H1 (cell line): ENCODE measurements around the gene CNTN5. TPM values are rescaled to one million over a fixed set of nuclear protein-coding genes. Genes with fewer than 3 reads are reported as not detected.

Source experiments
- CTCF ChIA-PET: fragments of 300-600 bp; sonication (Branson Sonifier 250); formaldehyde crosslinking; loops from one replicate; lab custom pipeline; 2021; ENCODE audit not compliant: partially characterized antibody; lab: Charles Lee
- POLR2A ChIA-PET: fragments of 300-600 bp; sonication (Branson Sonifier 250); formaldehyde crosslinking; loops from one replicate; lab custom pipeline; 2021; ENCODE audit warnings: inconsistent platforms; ENCODE audit not compliant: partially characterized antibody; lab: Charles Lee
- DNase-seq, 2 experiments: peaks; one replicate each; pipeline versions ENCODE4 v3.0.0 to v3.0.0-alpha.2; 2010 to 2022; ENCODE audit warnings: low spot score in 2 of 2, low read depth in 1 of 2, mixed read lengths in 1 of 2
- FAIRE-seq: peaks from 2 replicates; lab custom pipeline; 2011; peaks lifted over from hg19 to GRCh38; lab: Jason Lieb, UNC
- H2AFZ ChIP-seq: 2 replicates; pipeline ENCODE4 v1.8.1; 2012; ENCODE audit warnings: low read length, inconsistent platforms
- H2AK5ac ChIP-seq: 2 replicates; pipeline ENCODE4 v1.6.1; 2013; ENCODE audit warnings: low read depth, low read length
- H2BK120ac ChIP-seq: replicated peaks from 2 replicates; pipeline ENCODE3; 2013; ENCODE audit warnings: low read depth, low read length, inconsistent platforms
- H2BK12ac ChIP-seq: 2 replicates; pipeline ENCODE4 v1.6.1; 2013; ENCODE audit warnings: low read depth, low read length
- H2BK15ac ChIP-seq: 2 replicates; pipeline ENCODE4 v1.6.1; 2013; ENCODE audit warnings: low read length
- H2BK20ac ChIP-seq: 2 replicates; pipeline ENCODE4 v1.6.1; 2013; ENCODE audit warnings: low read length
- H2BK5ac ChIP-seq: 2 replicates; pipeline ENCODE4 v1.6.1; 2013; ENCODE audit warnings: low read depth, low read length
- H3K14ac ChIP-seq: 2 replicates; pipeline ENCODE4 v1.6.1; 2013; ENCODE audit warnings: inconsistent platforms; ENCODE audit not compliant: insufficient read length
- H3K18ac ChIP-seq: 2 replicates; pipeline ENCODE4 v1.6.1; 2013; ENCODE audit warnings: low read length; ENCODE audit errors: extremely low read depth
- H3K23ac ChIP-seq: 2 replicates; pipeline ENCODE4 v1.6.1; 2013; ENCODE audit warnings: inconsistent platforms; ENCODE audit not compliant: insufficient read length
- H3K23me2 ChIP-seq: 2 replicates; pipeline ENCODE4 v1.6.1; 2013; ENCODE audit warnings: low read depth, low read length
- H3K27ac ChIP-seq: 2 replicates; pipeline ENCODE4 v1.6.1; 2011; ENCODE audit warnings: low read depth, low read length, inconsistent platforms
- H3K27me3 ChIP-seq, 4 experiments: replicated peaks in 1 of 4; 1 replicate in 1 of 4; 2 replicates in 3 of 4; pipeline versions ENCODE4 v1.6.1 to v1.8.1; 2011 to 2013; ENCODE audit warnings: low read length in 3 of 4, mild to moderate bottlenecking in 3 of 4, inconsistent platforms in 2 of 4, mixed read lengths in 2 of 4, moderate library complexity in 1 of 4; ENCODE audit not compliant: control insufficient read depth in 3 of 4, insufficient read depth in 3 of 4; ENCODE audit errors: extremely low read depth in 1 of 4
- H3K36me3 ChIP-seq, 4 experiments: 2 replicates each; pipeline versions ENCODE4 v1.6.1 to v1.8.1; 2011 to 2013; ENCODE audit warnings: mild to moderate bottlenecking in 4 of 4, low read length in 3 of 4, moderate library complexity in 2 of 4, control low read depth in 1 of 4, inconsistent platforms in 1 of 4; ENCODE audit not compliant: insufficient read depth in 4 of 4, control insufficient read depth in 2 of 4
- H3K4ac ChIP-seq: replicated peaks from 2 replicates; pipeline ENCODE3; 2013; ENCODE audit warnings: low read length, low read depth, mixed read lengths, inconsistent platforms; ENCODE audit not compliant: insufficient read length
- H3K4me1 ChIP-seq, 4 experiments: replicated peaks in 1 of 4; 1 replicate in 1 of 4; 2 replicates in 3 of 4; pipeline versions ENCODE4 v1.6.1 to v1.8.1; 2011 to 2013; ENCODE audit warnings: low read length in 3 of 4, inconsistent platforms in 2 of 4, mixed read lengths in 1 of 4; ENCODE audit not compliant: insufficient read depth in 4 of 4, control insufficient read depth in 3 of 4
- H3K4me2 ChIP-seq, 2 experiments: 2 replicates each; pipeline versions ENCODE4 v1.6.1 to v1.8.1; 2011 to 2013; ENCODE audit warnings: low read depth in 2 of 2, low read length in 2 of 2, control low read depth in 1 of 2, inconsistent platforms in 1 of 2, mild to moderate bottlenecking in 1 of 2; ENCODE audit not compliant: insufficient read depth in 1 of 2
- H3K4me3 ChIP-seq, 4 experiments: fragments of 200-600, 300-600 bp in 1 of 4; sonication (generic), shearing (Covaris generic), sonication (Bioruptor Twin) in 1 of 4; 2 replicates each; pipeline versions ENCODE4 v1.5.1 to v1.8.1; 2011 to 2016; ENCODE audit warnings: low read length in 4 of 4, low read depth in 3 of 4, control low read depth in 2 of 4, inconsistent platforms in 2 of 4, mild to moderate bottlenecking in 2 of 4, mixed read lengths in 1 of 4, moderate library complexity in 1 of 4; ENCODE audit not compliant: insufficient read depth in 2 of 4; ENCODE audit errors: extremely low read depth in 1 of 4
- H3K56ac ChIP-seq: replicated peaks from 2 replicates; pipeline ENCODE3; 2013; ENCODE audit warnings: low read depth, mild to moderate bottlenecking, mixed read lengths, low read length, inconsistent platforms; ENCODE audit not compliant: insufficient read length
- H3K79me1 ChIP-seq: 2 replicates; pipeline ENCODE4 v1.6.1; 2013; ENCODE audit warnings: low read depth, low read length, control low read depth
- H3K79me2 ChIP-seq, 2 experiments: 2 replicates each; pipeline versions ENCODE4 v1.6.1 to v1.8.1; 2012 to 2013; ENCODE audit warnings: low read length in 2 of 2, mild to moderate bottlenecking in 2 of 2, inconsistent platforms in 1 of 2; ENCODE audit not compliant: insufficient read depth in 2 of 2, control insufficient read depth in 1 of 2
- H3K9ac ChIP-seq, 4 experiments: replicated peaks in 1 of 4; 1 replicate in 1 of 4; 2 replicates in 3 of 4; pipeline versions ENCODE4 v1.6.1 to v1.8.1; 2011 to 2013; ENCODE audit warnings: low read depth in 3 of 4, low read length in 3 of 4, control low read depth in 2 of 4, mild to moderate bottlenecking in 2 of 4, moderate library complexity in 2 of 4, inconsistent platforms in 1 of 4; ENCODE audit errors: extremely low read depth in 1 of 4
- H3K9me3 ChIP-seq, 2 experiments: 2 replicates each; pipeline versions ENCODE4 v1.6.1 to v1.8.1; 2012 to 2013; ENCODE audit warnings: mild to moderate bottlenecking in 2 of 2, moderate library complexity in 2 of 2, control low read depth in 1 of 2, inconsistent platforms in 1 of 2, low read depth in 1 of 2, low read length in 1 of 2, mixed read lengths in 1 of 2; ENCODE audit not compliant: insufficient read depth in 2 of 2
- H4K20me1 ChIP-seq, 2 experiments: replicated peaks in 1 of 2; 2 replicates each; pipeline versions ENCODE3 to v1.8.1; 2011 to 2013; ENCODE audit warnings: inconsistent platforms in 2 of 2, low read length in 2 of 2, mild to moderate bottlenecking in 1 of 2; ENCODE audit not compliant: insufficient read depth in 2 of 2, control insufficient read depth in 1 of 2
- H4K5ac ChIP-seq: 2 replicates; pipeline ENCODE4 v1.6.1; 2013; ENCODE audit warnings: low read length, low read depth, mixed read lengths, inconsistent platforms; ENCODE audit not compliant: insufficient read length
- H4K8ac ChIP-seq: 2 replicates; pipeline ENCODE4 v1.8.0; 2013; ENCODE audit warnings: mild to moderate bottlenecking, moderate library complexity, low read length, inconsistent platforms; ENCODE audit not compliant: insufficient read depth; ENCODE audit errors: extremely low read depth
- H4K91ac ChIP-seq: replicated peaks from 2 replicates; pipeline ENCODE3; 2013; ENCODE audit warnings: low read length, mixed read lengths, inconsistent platforms; ENCODE audit not compliant: insufficient read length
- ATF2 ChIP-seq: IDR thresholded peaks from 2 replicates; pipeline ENCODE4 v1.6.1; 2012; ENCODE audit warnings: low read length, inconsistent platforms
- BRCA1 ChIP-seq: IDR thresholded peaks from 2 replicates; pipeline ENCODE4 v1.6.1; 2012; ENCODE audit warnings: low read depth, low read length, improper control_type of control experiment
- CEBPB ChIP-seq: IDR thresholded peaks from 2 replicates; pipeline ENCODE4 v1.6.1; 2012; ENCODE audit warnings: low read depth, low read length
- CREB1 ChIP-seq: IDR thresholded peaks from 2 replicates; pipeline ENCODE4 v1.6.1; 2012; ENCODE audit warnings: inconsistent platforms
- CTBP2 ChIP-seq: IDR thresholded peaks from 2 replicates; pipeline ENCODE4 v1.7.0; 2011; ENCODE audit warnings: borderline replicate concordance, mild to moderate bottlenecking, moderate library complexity, mixed read lengths, low read length; ENCODE audit not compliant: insufficient read depth, insufficient read length
- EGR1 ChIP-seq: IDR thresholded peaks from 2 replicates; pipeline ENCODE4 v1.6.1; 2011; ENCODE audit warnings: low read depth, low read length, borderline replicate concordance
- EP300 ChIP-seq, 2 experiments: IDR thresholded peaks; 1 replicate in 1 of 2; 2 replicates in 1 of 2; pipeline ENCODE4 v1.6.1; 2011 to 2012; ENCODE audit warnings: low read depth in 2 of 2, low read length in 2 of 2, mild to moderate bottlenecking in 2 of 2, borderline replicate concordance in 1 of 2, inconsistent platforms in 1 of 2, moderate library complexity in 1 of 2
- GTF2F1 ChIP-seq: IDR thresholded peaks from 2 replicates; pipeline ENCODE4 v1.6.1; 2012; ENCODE audit warnings: low read depth, low read length, improper control_type of control experiment, borderline replicate concordance
- KDM5A ChIP-seq: fragments of 200-600 bp; IDR thresholded peaks from 2 replicates; pipeline ENCODE4 v1.7.1; 2012; ENCODE audit warnings: mild to moderate bottlenecking, low read length, inconsistent platforms, mixed read lengths
- NANOG ChIP-seq: IDR thresholded peaks from 2 replicates; pipeline ENCODE4 v1.6.1; 2011; ENCODE audit warnings: low read length, low read depth, mild to moderate bottlenecking, inconsistent platforms; ENCODE audit not compliant: insufficient read depth, poor library complexity, severe bottlenecking
- POU5F1 ChIP-seq: IDR thresholded peaks from 2 replicates; pipeline ENCODE4 v1.6.1; 2011; ENCODE audit warnings: low read depth, mild to moderate bottlenecking, low read length, moderate library complexity
- RBBP5 ChIP-seq: IDR thresholded peaks from 2 replicates; pipeline ENCODE4 v1.7.1; 2012; ENCODE audit warnings: low read depth, mild to moderate bottlenecking, inconsistent platforms, low read length, moderate library complexity, borderline replicate concordance
- SAP30 ChIP-seq: fragments of 300-600 bp; sonication (generic); IDR thresholded peaks from 2 replicates; pipeline ENCODE4 v1.7.1; 2012; ENCODE audit warnings: low read length, moderate library complexity, mild to moderate bottlenecking, inconsistent platforms; ENCODE audit not compliant: insufficient read depth, insufficient replicate concordance
- SIX5 ChIP-seq: IDR thresholded peaks from 2 replicates; pipeline ENCODE4 v1.6.1; 2011; ENCODE audit warnings: mild to moderate bottlenecking, low read depth, low read length
- SP1 ChIP-seq: IDR thresholded peaks from 2 replicates; pipeline ENCODE4 v1.6.1; 2011; ENCODE audit warnings: low read depth, low read length
- polyA plus RNA-seq, 7 experiments: library from polyadenylated mRNA; depleted of rRNA in 3 of 7; stranded (reverse) in 5 of 7; unstranded in 2 of 7; fragments of >200 nt in 5 of 7; fragments of 200-250 nt in 2 of 7; gene quantifications; 1 replicate in 5 of 7; 2 replicates in 1 of 7; 4 replicates in 1 of 7; pipeline versions ENCODE4 v1.2.1 to v1.2.3, GENCODE V29; 2011 to 2013; ENCODE audit warnings: missing spikeins in 2 of 7, mixed read lengths in 2 of 7
- total RNA-seq: library from RNA; stranded (reverse); fragmentation: NEBNext Ultra II Directional; extraction: Animal tissue kit (Norgen Biotek cat#: 25700); gene quantifications from 2 replicates; pipeline ENCODE4 v1.2.1, GENCODE V29; 2021

The CNTN5 gene
- total and polyA plus RNA-seq, 2 of the 8 experiments (the other 6 are each of a cell fraction or from before 2014, with no cell fraction given): not detected

GRCh38 chr11:99184146-99184545, 163.4 kb downstream of the CNTN5 start:
- ChIA-PET POLR2A (no interaction called here), CTCF (no interaction called here)
- H3K27me3 ChIP-seq: no peaks in the 10 kb centered on the region
- H3K56ac ChIP-seq: no peak overlapping the region
- no peak overlapping the region for H2BK20ac ChIP-seq
- H3K36me3 ChIP-seq: no peaks in the 10 kb centered on the region
- no peak overlapping the region for H2AFZ ChIP-seq
- H3K14ac ChIP-seq: no peak overlapping the region
- no peaks in the 10 kb centered on the region for H4K20me1 ChIP-seq
- no peak overlapping the region for H2BK120ac ChIP-seq
- no peaks in the 10 kb centered on the region for H3K23me2 ChIP-seq
- no peak overlapping the region for H3K27ac ChIP-seq
- no peak overlapping the region for H4K91ac ChIP-seq
- DNase-seq (no peak), FAIRE-seq (no peak)
- H2BK15ac ChIP-seq: no peak overlapping the region
- H2AK5ac ChIP-seq: no peak overlapping the region
- H3K4ac ChIP-seq: no peak overlapping the region
- H3K79me1 ChIP-seq: no peaks in the 10 kb centered on the region
- H2BK12ac ChIP-seq: no peak overlapping the region
- H3K79me2 ChIP-seq: no peaks in the 10 kb centered on the region
- no peak overlapping the region for H3K23ac ChIP-seq
- no peak overlapping the region for H3K4me3 ChIP-seq
- H3K4me2 ChIP-seq: no peak overlapping the region
- no peaks in the 10 kb centered on the region for H3K4me1 ChIP-seq
- no peak overlapping the region for H2BK5ac ChIP-seq
- H3K18ac ChIP-seq: no peak overlapping the region
- H4K8ac ChIP-seq: no peak overlapping the region
- no peak overlapping the region for H3K9ac ChIP-seq
- H3K9me3 ChIP-seq: no peaks in the 10 kb centered on the region
- no peak overlapping the region for H4K5ac ChIP-seq
- TF ChIP-seq EP300 (IDR thresholded peaks at IDR 0.05; ENCODE audit: borderline replicate concordance in 1 of 2, low read depth in 2 of 2, low read length in 2 of 2): no peak
- no peak for TF ChIP-seq GTF2F1
- no peak for TF ChIP-seq CEBPB
- TF ChIP-seq SAP30: no peak
- no peak for TF ChIP-seq NANOG
- no peak for TF ChIP-seq KDM5A
- TF ChIP-seq RBBP5: no peak
- no peak for TF ChIP-seq CTBP2
- no peak for TF ChIP-seq ATF2
- TF ChIP-seq EGR1: no peak
- TF ChIP-seq SP1: no peak
- no peak for TF ChIP-seq BRCA1
- no peak for TF ChIP-seq CREB1
- TF ChIP-seq SIX5: no peak
- TF ChIP-seq POU5F1: no peak
